Inflammatory macrophage (primary cell): ENCODE results near the gene SCAMP3.
A peak's percentile ranks its signal among the peaks of the same experiment; 100 is the strongest.
"Not testable (repeated sequence)": the region's sequence is repeated elsewhere in the genome, so short reads cannot be mapped to it uniquely, and the experiment has no call there.

Experiments
- DNase-seq, 2 donors: peaks; one replicate each; pipeline ENCODE4 v3.0.0-alpha.2; 2020 to 2022

SCAMP3 gene

GRCh38 chr1:155254228-155254713 lies 7.9 kb downstream of the SCAMP3 start:
- DNase-seq, result no peak

GRCh38 chr1:155253797-155254196 lies 8.4 kb downstream of the SCAMP3 start:
- DNase-seq, result no peak

GRCh38 chr1:155253208-155253607 lies 9.0 kb downstream of the SCAMP3 start:
- DNase-seq, result no peak

- DNase-seq, result no peak
Observed at GRCh38 chr1:155251566-155251965, 10.6 kb downstream of the SCAMP3 start.

GRCh38 chr1:155250633-155251449 lies 11.3 kb downstream of the SCAMP3 start:
- DNase-seq, result peak; percentile 94 to 95

- no peak for DNase-seq
Observed at GRCh38 chr1:155250246-155250632, 11.9 kb downstream of the SCAMP3 start.

GRCh38 chr1:155247667-155248553 lies 14.2 kb downstream of the SCAMP3 start:
- no peak for DNase-seq

- DNase-seq, result not testable (repeated sequence)
Observed at GRCh38 chr1:155246796-155247195, 15.4 kb downstream of the SCAMP3 start.

GRCh38 chr1:155245163-155245524 lies 17.0 kb downstream of the SCAMP3 start:
- DNase-seq, result no peak

GRCh38 chr1:155244368-155245162 lies 17.6 kb downstream of the SCAMP3 start:
- DNase-seq, result peak; percentile 97 to 99

- no peak for DNase-seq
Observed at GRCh38 chr1:155242805-155243358, 19.3 kb downstream of the SCAMP3 start.

- peak; percentile 91 to 97 for DNase-seq
Observed at GRCh38 chr1:155241841-155242264, 20.3 kb downstream of the SCAMP3 start.

- peak; percentile 92 for DNase-seq
Observed at GRCh38 chr1:155241069-155241679, 21.0 kb downstream of the SCAMP3 start.

- peak; percentile 41 to 66 for DNase-seq
Observed at GRCh38 chr1:155236451-155236850, 25.7 kb downstream of the SCAMP3 start.

- not testable (repeated sequence) for DNase-seq
Observed at GRCh38 chr1:155235375-155235774, 26.8 kb downstream of the SCAMP3 start.

- DNase-seq, result not testable (repeated sequence)
Observed at GRCh38 chr1:155233502-155233901, 28.7 kb downstream of the SCAMP3 start.

- not testable (repeated sequence) for DNase-seq
Observed at GRCh38 chr1:155232001-155232978, 29.9 kb downstream of the SCAMP3 start.

GRCh38 chr1:155231302-155231701 lies 30.9 kb downstream of the SCAMP3 start:
- not testable (repeated sequence) for DNase-seq

GRCh38 chr1:155228096-155228427 lies 34.1 kb downstream of the SCAMP3 start:
- DNase-seq, result no peak

- peak; percentile 99 for DNase-seq
Observed at GRCh38 chr1:155227261-155228095, 34.7 kb downstream of the SCAMP3 start.
